Endothelial cell of umbilical vein (primary cell): ENCODE results near the gene SP140L. TPM values are rescaled to one million over a fixed set of nuclear protein-coding genes. Genes with fewer than 3 reads are reported as not detected.

ENCODE experiments used
- BruUV-seq: library from RNA; stranded (reverse); fragments of 400-500 nt; replicated peaks from 2 replicates; lab custom pipeline; 2021; lab: Mats Ljungman, UMichigan
- CTCF ChIA-PET: fragments of 300-600, 350-600 bp; sonication (Branson Sonifier 250); formaldehyde crosslinking; loops from one replicate; lab custom pipeline; 2021; ENCODE audit warnings: antibody characterized with exemption, inconsistent platforms; lab: Charles Lee
- POLR2A ChIA-PET: fragments of 300-600, 350-600 bp; sonication (Branson Sonifier 250); formaldehyde crosslinking; loops from one replicate; lab custom pipeline; 2021; ENCODE audit warnings: antibody characterized with exemption, inconsistent platforms; lab: Charles Lee
- DNase-seq: peaks from one replicate; pipeline ENCODE4 v3.0.0-alpha.2; 2011; ENCODE audit warnings: low read depth, low spot score
- FAIRE-seq: peaks from 2 replicates; lab custom pipeline; 2011; peaks lifted over from hg19 to GRCh38; lab: Jason Lieb, UNC
- H2AFZ ChIP-seq: 2 replicates; pipeline ENCODE4 v1.6.0; 2012; ENCODE audit warnings: low read depth, low read length, control low read depth, inconsistent platforms
- H3K27ac ChIP-seq: 2 replicates; pipeline ENCODE4 v1.5.1; 2011; ENCODE audit warnings: low read depth, mild to moderate bottlenecking, control low read depth, low read length, moderate library complexity; ENCODE audit not compliant: insufficient read depth
- H3K27me3 ChIP-seq, 2 experiments: 2 replicates each; pipeline versions ENCODE4 v1.6.0 to v1.6.1; 2011; ENCODE audit warnings: low read length in 2 of 2, mixed read lengths in 1 of 2; ENCODE audit not compliant: control insufficient read depth in 2 of 2, insufficient read depth in 2 of 2
- H3K36me3 ChIP-seq, 2 experiments: 2 replicates in 1 of 2; 3 replicates in 1 of 2; pipeline ENCODE4 v1.5.1; 2011; ENCODE audit warnings: low read length in 2 of 2, mild to moderate bottlenecking in 1 of 2, moderate library complexity in 1 of 2; ENCODE audit not compliant: control insufficient read depth in 2 of 2, insufficient read depth in 2 of 2; ENCODE audit errors: extremely low read depth in 1 of 2
- H3K4me1 ChIP-seq: 3 replicates; pipeline ENCODE4 v1.5.1; 2011; ENCODE audit warnings: mild to moderate bottlenecking, low read length; ENCODE audit not compliant: control insufficient read depth, insufficient read depth; ENCODE audit errors: extremely low read depth
- H3K4me2 ChIP-seq: 2 replicates; pipeline ENCODE4 v1.6.1; 2011; ENCODE audit warnings: low read length, control low read depth, mixed read lengths; ENCODE audit not compliant: insufficient read depth
- H3K4me3 ChIP-seq, 3 experiments: fragments of 200-600 bp in 1 of 3; sonication (generic), shearing (Covaris generic) in 1 of 3; replicated peaks in 1 of 3; 2 replicates each; pipeline ENCODE4 v1.5.1; 2011 to 2016; ENCODE audit warnings: control low read depth in 3 of 3, low read length in 3 of 3, mild to moderate bottlenecking in 2 of 3, inconsistent platforms in 1 of 3, low read depth in 1 of 3, moderate library complexity in 1 of 3; ENCODE audit not compliant: insufficient read depth in 1 of 3
- H3K79me2 ChIP-seq: 2 replicates; pipeline ENCODE4 v1.6.0; 2012; ENCODE audit warnings: low read length, inconsistent platforms; ENCODE audit not compliant: control insufficient read depth, insufficient read depth
- H3K9ac ChIP-seq: replicated peaks from 2 replicates; pipeline ENCODE3; 2011; ENCODE audit warnings: low read length, control low read depth; ENCODE audit not compliant: insufficient read depth; ENCODE audit errors: extremely low read depth
- H3K9me1 ChIP-seq: replicated peaks from 3 replicates; pipeline ENCODE4 v1.6.0; 2011; ENCODE audit warnings: mild to moderate bottlenecking, low read length; ENCODE audit not compliant: control insufficient read depth, insufficient read depth; ENCODE audit errors: extremely low read depth
- H3K9me3 ChIP-seq: replicated peaks from 2 replicates; pipeline ENCODE4 v1.5.1; 2012; ENCODE audit warnings: low read length, inconsistent platforms; ENCODE audit not compliant: control insufficient read depth, insufficient read depth
- H4K20me1 ChIP-seq: replicated peaks from 2 replicates; pipeline ENCODE3; 2011; ENCODE audit warnings: mild to moderate bottlenecking, low read length; ENCODE audit not compliant: control insufficient read depth, insufficient read depth; ENCODE audit errors: extremely low read depth
- CTCF ChIP-seq, 2 donors: IDR thresholded peaks; 1 replicate in 1 of 2; 2 replicates in 1 of 2; pipeline ENCODE4 v1.5.1; 2011; ENCODE audit warnings: low read length in 2 of 2, mild to moderate bottlenecking in 2 of 2, moderate library complexity in 2 of 2, control low read depth in 1 of 2, inconsistent platforms in 1 of 2, low read depth in 1 of 2; ENCODE audit not compliant: insufficient read depth in 1 of 2; ENCODE audit errors: extremely low read depth in 1 of 2
- EZH2 ChIP-seq: IDR thresholded peaks from 2 replicates; pipeline ENCODE4 v1.6.1; 2012; ENCODE audit warnings: borderline replicate concordance, low read depth, mild to moderate bottlenecking, moderate library complexity, low read length, inconsistent platforms; ENCODE audit not compliant: severe bottlenecking
- FOS ChIP-seq: IDR thresholded peaks from 2 replicates; pipeline ENCODE4 v1.6.1; 2011; ENCODE audit warnings: mild to moderate bottlenecking, low read length, moderate library complexity, borderline replicate concordance; ENCODE audit not compliant: insufficient read depth
- GATA2 ChIP-seq: IDR thresholded peaks from 2 replicates; pipeline ENCODE4 v1.7.0; 2011; ENCODE audit warnings: low read depth, mild to moderate bottlenecking, moderate library complexity, mixed read lengths, low read length; ENCODE audit not compliant: insufficient read length, insufficient read depth
- MAX ChIP-seq: IDR thresholded peaks from 2 replicates; pipeline ENCODE4 v1.6.1; 2011; ENCODE audit not compliant: insufficient read depth, insufficient read length
- MYC ChIP-seq: IDR thresholded peaks from one replicate; pipeline ENCODE4 v1.6.1; 2011; ENCODE audit warnings: mild to moderate bottlenecking, low read depth, low read length
- POLR2A ChIP-seq: IDR thresholded peaks from 2 replicates; pipeline ENCODE4 v1.6.1; 2012; ENCODE audit warnings: low read depth, mild to moderate bottlenecking, control low read depth, low read length
- POLR2AphosphoS5 ChIP-seq: IDR thresholded peaks from 2 replicates; pipeline ENCODE4 v1.6.1; 2012; ENCODE audit warnings: low read depth, mild to moderate bottlenecking, control low read depth, low read length, moderate library complexity; ENCODE audit not compliant: insufficient read depth
- dilution Hi-C: fragments of 300-500 bp; cut with MboI; formaldehyde crosslinking; loops from one replicate; pipeline ENCODE4 v1.15.0; 2019; ENCODE audit warnings: low sequenced_read_pairs; ENCODE audit not compliant: extremely low pct_ligation_motif_present
- intact Hi-C: fragments of 100-400 bp; cut with micrococcal nuclease; formaldehyde crosslinking; loops from one replicate; pipeline ENCODE4 v1.10.0; 2022
- polyA plus RNA-seq, 4 experiments: library from polyadenylated mRNA; depleted of rRNA in 3 of 4; stranded (reverse) in 3 of 4; unstranded in 1 of 4; fragments of >200 nt; gene quantifications; 2 replicates each; pipeline versions ENCODE4 v1.2.1 to v1.2.3, GENCODE V29; 2011 to 2012; ENCODE audit warnings: missing spikeins in 1 of 4
- total RNA-seq: library from RNA; stranded (reverse); gene quantifications from 2 replicates; pipeline ENCODE4 v1.2.3, GENCODE V29; 2021

SP140L gene
- total and polyA plus RNA-seq, 2 donors (not counting 3 experiments of a cell fraction or from before 2014, with no cell fraction given), result 16.0 to 27.3 TPM

GRCh38 chr2:230305416-230306275, 21.3 kb upstream of the SP140L start:
- dilution Hi-C loops (no loop called here), intact Hi-C loops (no loop called here)
- no peak overlapping the region for H3K4me2 ChIP-seq
- H3K79me2 ChIP-seq, result no peaks in the 10 kb centered on the region
- ChIA-PET POLR2A (interaction anchor here (0.6 kb wide), 1 partner anchor 154 kb away, joined by 3 read pairs; no protein-coding TSS in a partner anchor), CTCF (no interaction called here)
- H3K27ac ChIP-seq, result no peak overlapping the region
- TF ChIP-seq FOS (no peak), MYC (no peak), POLR2AphosphoS5 (no peak), POLR2A (no peak), MAX (no peak), GATA2 (no peak), EZH2 (no peak), CTCF (IDR thresholded peaks at IDR 0.05; ENCODE audit: extremely low read depth in 1 of 2, insufficient read depth in 1 of 2, low read depth in 1 of 2, low read length in 2 of 2) (no peak)
- H3K9me3 ChIP-seq, result no peaks in the 10 kb centered on the region
- no peak overlapping the region for H3K9ac ChIP-seq
- no peaks in the 10 kb centered on the region for H3K9me1 ChIP-seq
- no peaks in the 10 kb centered on the region for H3K36me3 ChIP-seq
- no peak overlapping the region for H3K4me3 ChIP-seq
- no TSS peak for BruUV-seq
- no peak overlapping the region for H2AFZ ChIP-seq
- no peaks in the 10 kb centered on the region for H3K4me1 ChIP-seq
- no peaks in the 10 kb centered on the region for H4K20me1 ChIP-seq
- no peaks in the 10 kb centered on the region for H3K27me3 ChIP-seq
- FAIRE-seq (no peak), DNase-seq (no peak)
